Central memory CD8-positive, alpha-beta T cell (primary cell): ENCODE measurements around the gene GGPS1.
A peak's percentile ranks its signal among the peaks of the same experiment; 100 is the strongest.
"Not testable (repeated sequence)": the region's sequence is repeated elsewhere in the genome, so short reads cannot be mapped to it uniquely, and the experiment has no call there.

ENCODE experiments used
- ATAC-seq: fragments of 150-1000 bp; cut with Tn5 transposase; replicated peaks from 2 replicates; pipeline ENCODE4 v1.10.0; 2022; ENCODE audit warnings: mild to moderate bottlenecking, moderate FRiP score, moderate number of reproducible peaks; ENCODE audit not compliant: poor library complexity, severe bottlenecking; ENCODE audit errors: extremely low read depth
- DNase-seq, 2 donors: peaks; one replicate each; pipeline ENCODE4 v3.0.0; 2021; ENCODE audit warnings: low spot score in 2 of 2
- H3K27ac Mint-ChIP-seq: one replicate; pipeline ENCODE4 v1.8.0; 2022; ENCODE audit warnings: low read depth, mild to moderate bottlenecking, moderate library complexity, mixed read lengths
- H3K27me3 Mint-ChIP-seq: one replicate; pipeline ENCODE4 v1.8.0; 2022; ENCODE audit warnings: mixed read lengths
- H3K36me3 Mint-ChIP-seq: one replicate; pipeline ENCODE4 v1.8.0; 2022; ENCODE audit warnings: mild to moderate bottlenecking, moderate library complexity, mixed read lengths; ENCODE audit not compliant: insufficient read depth
- H3K4me1 Mint-ChIP-seq: one replicate; pipeline ENCODE4 v1.8.0; 2022; ENCODE audit warnings: mixed read lengths
- H3K4me3 Mint-ChIP-seq: one replicate; pipeline ENCODE4 v1.8.0; 2022; ENCODE audit warnings: mild to moderate bottlenecking, moderate library complexity, mixed read lengths
- H3K9me3 Mint-ChIP-seq: one replicate; pipeline ENCODE4 v1.8.0; 2022; ENCODE audit warnings: mixed read lengths

GGPS1 gene

GRCh38 chr1:235364189-235364588, 35.8 kb downstream of the GGPS1 start:
- not testable (repeated sequence) for H3K9me3 Mint-ChIP-seq, DNase-seq, H3K27ac Mint-ChIP-seq, H3K36me3 Mint-ChIP-seq, H3K4me3 Mint-ChIP-seq, ATAC-seq, H3K27me3 Mint-ChIP-seq
- H3K4me1 Mint-ChIP-seq: peaks cover 20% of the 10 kb centered on the region

- Mint-ChIP-seq H3K9me3 (no peaks in the 10 kb centered on the region), H3K4me3 (peak overlapping the region; percentile 96), H3K36me3 (peaks cover 8% of the 10 kb centered on the region), H3K27me3 (no peaks in the 10 kb centered on the region), H3K27ac (peak overlapping the region; percentile 94), H3K4me1 (peaks cover 25% of the 10 kb centered on the region)
- ATAC-seq: no peak
- DNase-seq: no peak
These were observed 37.9 kb downstream of the GGPS1 start for GRCh38 chr1:235366286-235366685.

- Mint-ChIP-seq H3K4me3 (peak within 1 kb of the TSS; percentile 96), H3K36me3 (peaks cover 8% of the 10 kb centered on the region), H3K27ac (peak within 1 kb of the TSS; percentile 94), H3K27me3 (no peaks in the 10 kb centered on the region), H3K9me3 (no peaks in the 10 kb centered on the region), H3K4me1 (peaks cover 25% of the 10 kb centered on the region)
- ATAC-seq (peak; percentile 94), DNase-seq (peak; percentile 61 to 66)
These were observed 38.9 kb downstream of the GGPS1 start, which contains the start of gene TBCE for GRCh38 chr1:235367000-235367908. Gene TBCE, plus strand, starts transcription at chr1:235367427. Its CDS starts 12,623 bp downstream, at chr1:235380050.

GRCh38 chr1:235368428-235368827, 40.1 kb downstream of the GGPS1 start:
- peak overlapping the region; percentile 96 for H3K4me3 Mint-ChIP-seq
- peaks cover 8% of the 10 kb centered on the region for H3K36me3 Mint-ChIP-seq
- H3K27me3 Mint-ChIP-seq: no peaks in the 10 kb centered on the region
- DNase-seq (no peak), ATAC-seq (no peak)
- peaks cover 25% of the 10 kb centered on the region for H3K4me1 Mint-ChIP-seq
- no peaks in the 10 kb centered on the region for H3K9me3 Mint-ChIP-seq
- peak overlapping the region; percentile 94 for H3K27ac Mint-ChIP-seq

- Mint-ChIP-seq H3K4me1 (peaks cover 31% of the 10 kb centered on the region), H3K9me3 (no peaks in the 10 kb centered on the region), H3K36me3 (peaks cover 8% of the 10 kb centered on the region), H3K27ac (no peak overlapping the region), H3K27me3 (no peaks in the 10 kb centered on the region), H3K4me3 (no peak overlapping the region)
- no peak for DNase-seq
- ATAC-seq: no peak
These were observed 41.4 kb downstream of the GGPS1 start for GRCh38 chr1:235369802-235370201.

GRCh38 chr1:235375919-235376605, 47.7 kb downstream of the GGPS1 start:
- Mint-ChIP-seq H3K9me3 (no peaks in the 10 kb centered on the region), H3K4me1 (peaks cover 17% of the 10 kb centered on the region), H3K36me3 (peaks cover 16% of the 10 kb centered on the region), H3K27me3 (no peaks in the 10 kb centered on the region), H3K27ac (no peak overlapping the region), H3K4me3 (no peak overlapping the region)
- ATAC-seq: no peak
- no peak for DNase-seq

GRCh38 chr1:235378134-235378735, 49.9 kb downstream of the GGPS1 start:
- not testable (repeated sequence) for H3K4me3 Mint-ChIP-seq, DNase-seq, H3K27me3 Mint-ChIP-seq, H3K9me3 Mint-ChIP-seq, ATAC-seq
- H3K36me3 Mint-ChIP-seq: peaks cover 19% of the 10 kb centered on the region
- H3K4me1 Mint-ChIP-seq: peaks cover 17% of the 10 kb centered on the region
- peak overlapping the region; percentile 32 for H3K27ac Mint-ChIP-seq

GRCh38 chr1:235381955-235382739, 53.8 kb downstream of the GGPS1 start:
- H3K27me3 Mint-ChIP-seq, H3K4me3 Mint-ChIP-seq: not testable (repeated sequence)
- peaks cover 15% of the 10 kb centered on the region for H3K36me3 Mint-ChIP-seq

GRCh38 chr1:235385633-235386032, 57.3 kb downstream of the GGPS1 start:
- H3K4me3 Mint-ChIP-seq, H3K36me3 Mint-ChIP-seq: not testable (repeated sequence)

More at GRCh38 chr1:235381955-235382739, 53.8 kb downstream of the GGPS1 start:
- DNase-seq, H3K9me3 Mint-ChIP-seq, H3K27ac Mint-ChIP-seq, ATAC-seq: not testable (repeated sequence)
- H3K4me1 Mint-ChIP-seq: peaks cover 13% of the 10 kb centered on the region

GRCh38 chr1:235391874-235392273, 63.5 kb downstream of the GGPS1 start:
- DNase-seq (no peak), ATAC-seq (no peak)
- Mint-ChIP-seq H3K4me1 (peaks cover 18% of the 10 kb centered on the region), H3K36me3 (no peaks in the 10 kb centered on the region), H3K9me3 (no peaks in the 10 kb centered on the region), H3K4me3 (no peak overlapping the region), H3K27ac (no peak overlapping the region), H3K27me3 (no peaks in the 10 kb centered on the region)

More at GRCh38 chr1:235385633-235386032, 57.3 kb downstream of the GGPS1 start:
- peaks cover 18% of the 10 kb centered on the region for H3K4me1 Mint-ChIP-seq
- H3K27me3 Mint-ChIP-seq, ATAC-seq, DNase-seq, H3K9me3 Mint-ChIP-seq, H3K27ac Mint-ChIP-seq: not testable (repeated sequence)
